SK-N-SH (cell line): Measurements from ENCODE around the gene IPO4. TPM values are rescaled to one million over a fixed set of nuclear protein-coding genes. Genes with fewer than 3 reads are reported as not detected.

Experiments
- CTCF ChIA-PET: fragments of 300-600, 350-600 bp; formaldehyde crosslinking; extraction: SDS; loops from one replicate; lab custom pipeline; 2021; lab: Yijun Ruan, JAX
- POLR2A ChIA-PET: fragments of 350-600 bp; sonication (Branson Sonifier 250); formaldehyde crosslinking; extraction: SDS; loops from one replicate; lab custom pipeline; 2020; ENCODE audit warnings: antibody characterized with exemption, inconsistent platforms; lab: Yijun Ruan, JAX
- DNase-seq: peaks from one replicate; pipeline ENCODE4 v3.0.0; 2012
- H2AFZ ChIP-seq: fragments of 200-600 bp; sonication (generic); 2 replicates; pipeline ENCODE4 v1.8.1; 2016; ENCODE audit warnings: antibody characterized with exemption, mild to moderate bottlenecking, low read depth
- H3F3A ChIP-seq: fragments of 200-600 bp; sonication (generic); replicated peaks from 2 replicates; pipeline ENCODE3; 2016; ENCODE audit warnings: antibody characterized with exemption, mild to moderate bottlenecking; ENCODE audit not compliant: insufficient read depth
- H3K27ac ChIP-seq, 2 experiments: fragments of 200-500 bp in 1 of 2; fragments of 200-600 bp in 1 of 2; sonication (Bioruptor generic) in 1 of 2; sonication (generic), shearing (Covaris generic) in 1 of 2; 2 replicates each; pipeline versions ENCODE4 v1.5.1 to v1.6.1; 2014 to 2016; ENCODE audit warnings: low read depth in 2 of 2, inconsistent platforms in 1 of 2, low read length in 1 of 2, mild to moderate bottlenecking in 1 of 2, mixed read lengths in 1 of 2
- H3K27me3 ChIP-seq: fragments of 200-600 bp; sonication (generic), shearing (Covaris generic); 2 replicates; pipeline ENCODE4 v1.6.1; 2016; ENCODE audit warnings: mixed run types; ENCODE audit not compliant: insufficient read depth
- H3K36me3 ChIP-seq, 2 experiments: fragments of 200-500 bp in 1 of 2; fragments of 200-600 bp in 1 of 2; sonication (Bioruptor generic) in 1 of 2; sonication (generic) in 1 of 2; replicated peaks in 1 of 2; 2 replicates each; pipeline versions ENCODE3 to v1.5.1; 2014 to 2016; ENCODE audit warnings: low read length in 1 of 2, mild to moderate bottlenecking in 1 of 2; ENCODE audit not compliant: insufficient read depth in 2 of 2, control insufficient read depth in 1 of 2
- H3K4me1 ChIP-seq, 2 experiments: fragments of 200-500 bp in 1 of 2; fragments of 200-600 bp in 1 of 2; sonication (Bioruptor generic) in 1 of 2; sonication (generic), shearing (Covaris generic) in 1 of 2; 2 replicates each; pipeline versions ENCODE4 v1.5.1 to v1.6.1; 2014 to 2016; ENCODE audit warnings: low read depth in 1 of 2, low read length in 1 of 2, mixed run types in 1 of 2; ENCODE audit not compliant: insufficient read depth in 2 of 2, control insufficient read depth in 1 of 2
- H3K4me2 ChIP-seq: fragments of 200-600 bp; sonication (generic), shearing (Covaris generic); 2 replicates; pipeline ENCODE4 v1.6.1; 2017; ENCODE audit warnings: mixed run types
- H3K4me3 ChIP-seq, 2 experiments: fragments of 200-500 bp in 1 of 2; fragments of 200-600 bp in 1 of 2; sonication (Bioruptor generic) in 1 of 2; sonication (generic), shearing (Covaris generic) in 1 of 2; 2 replicates each; pipeline versions ENCODE4 v1.5.1 to v1.8.1; 2014 to 2016; ENCODE audit warnings: low read depth in 2 of 2, inconsistent platforms in 1 of 2, low read length in 1 of 2, mild to moderate bottlenecking in 1 of 2, mixed read lengths in 1 of 2, moderate library complexity in 1 of 2
- H3K79me2 ChIP-seq: fragments of 200-600 bp; sonication (generic); 2 replicates; pipeline ENCODE4 v1.8.1; 2017; ENCODE audit warnings: mild to moderate bottlenecking; ENCODE audit not compliant: insufficient read depth
- H3K9ac ChIP-seq: fragments of 200-600 bp; sonication (generic); 2 replicates; pipeline ENCODE4 v1.6.1; 2017; ENCODE audit warnings: mixed run types
- H3K9me2 ChIP-seq: fragments of 200-600 bp; sonication (generic); 2 replicates; pipeline ENCODE4 v1.6.1; 2017; ENCODE audit warnings: mixed run types
- H3K9me3 ChIP-seq: fragments of 200-600 bp; sonication (generic); 2 replicates; pipeline ENCODE4 v1.6.1; 2017; ENCODE audit warnings: mixed run types, mild to moderate bottlenecking, moderate library complexity
- H4K20me1 ChIP-seq: fragments of 200-600 bp; sonication (generic); 2 replicates; pipeline ENCODE4 v1.6.1; 2017; ENCODE audit warnings: mild to moderate bottlenecking, mixed run types; ENCODE audit not compliant: insufficient read depth
- CHD2 ChIP-seq: fragments of 150-350 bp; IDR thresholded peaks from 2 replicates; pipeline ENCODE4 v1.6.1; 2018; ENCODE audit warnings: low read length; ENCODE audit not compliant: partially characterized antibody
- ELF1 ChIP-seq: IDR thresholded peaks from 2 replicates; pipeline ENCODE4 v1.4.0; 2012
- FOSL2 ChIP-seq: IDR thresholded peaks from 2 replicates; pipeline ENCODE4 v1.4.0; 2012; ENCODE audit warnings: low read depth, mild to moderate bottlenecking, moderate library complexity, borderline replicate concordance
- FOXM1 ChIP-seq: IDR thresholded peaks from 2 replicates; pipeline ENCODE4 v1.4.0; 2012; ENCODE audit warnings: low read depth, mild to moderate bottlenecking
- GATA2 ChIP-seq: sonication (generic); formaldehyde crosslinking; IDR thresholded peaks from 2 replicates; pipeline ENCODE4 v1.5.0; 2020; ENCODE audit warnings: mild to moderate bottlenecking, missing genetic modification reagents
- JUND ChIP-seq: IDR thresholded peaks from 2 replicates; pipeline ENCODE4 v1.4.0; 2012
- MEF2A ChIP-seq: IDR thresholded peaks from 2 replicates; pipeline ENCODE4 v1.4.0; 2012; ENCODE audit warnings: low read depth, borderline replicate concordance
- MXI1 ChIP-seq: IDR thresholded peaks from 2 replicates; pipeline ENCODE4 v1.6.1; 2012; ENCODE audit warnings: mild to moderate bottlenecking, low read depth, low read length, improper control_type of control experiment
- NFIC ChIP-seq: IDR thresholded peaks from 2 replicates; pipeline ENCODE4 v1.4.0; 2012; ENCODE audit warnings: borderline replicate concordance
- NRF1 ChIP-seq: IDR thresholded peaks from 2 replicates; pipeline ENCODE4 v1.6.1; 2012; ENCODE audit warnings: low read depth, mild to moderate bottlenecking, low read length
- PBX3 ChIP-seq: IDR thresholded peaks from 2 replicates; pipeline ENCODE4; 2012
- POLR2AphosphoS5 ChIP-seq: IDR thresholded peaks from 2 replicates; pipeline ENCODE4 v1.6.1; 2012; ENCODE audit warnings: low read depth, low read length
- RCOR1 ChIP-seq: fragments of 150-350 bp; IDR thresholded peaks from 2 replicates; pipeline ENCODE4 v1.6.1; 2017; ENCODE audit warnings: antibody characterized with exemption, low read length
- RFX5 ChIP-seq: IDR thresholded peaks from 2 replicates; pipeline ENCODE4 v1.6.1; 2012; ENCODE audit warnings: mild to moderate bottlenecking, improper control_type of control experiment, low read length
- RXRA ChIP-seq: IDR thresholded peaks from 2 replicates; pipeline ENCODE4 v1.4.0; 2012; ENCODE audit warnings: low read depth, mild to moderate bottlenecking, borderline replicate concordance
- SIN3A ChIP-seq: IDR thresholded peaks from 2 replicates; pipeline ENCODE4 v1.6.1; 2012; ENCODE audit warnings: low read depth, mild to moderate bottlenecking, low read length, moderate library complexity, borderline replicate concordance
- TEAD4 ChIP-seq: IDR thresholded peaks from 2 replicates; pipeline ENCODE4 v1.4.0; 2012; ENCODE audit warnings: mild to moderate bottlenecking, borderline replicate concordance; ENCODE audit not compliant: insufficient read depth
- USF1 ChIP-seq: IDR thresholded peaks from 2 replicates; pipeline ENCODE4 v1.4.0; 2012; ENCODE audit warnings: low read depth, borderline replicate concordance
- WGBS: methylation state at CpG from one replicate; pipeline ENCODE4 v1.1.6; 2017; ENCODE audit warnings: low lambda C conversion rate; 5-methylcytosine and 5-hydroxymethylcytosine counted together
- polyA plus RNA-seq, 3 experiments: library from polyadenylated mRNA; depleted of rRNA; stranded (reverse); fragments of >200 nt; gene quantifications; 2 replicates each; pipeline ENCODE4 v1.2.3, GENCODE V29; 2012
- TF ChIP-seq, protein P1 (sequence below): fragments of 150-350 bp; IDR thresholded peaks from 2 replicates; pipeline ENCODE4 v1.6.1; 2016; ENCODE audit warnings: mild to moderate bottlenecking, low read depth, low read length
- TF ChIP-seq, protein P2 (sequence below): IDR thresholded peaks from 2 replicates; pipeline ENCODE4 v1.4.0; 2012; ENCODE audit warnings: low read depth
- TF ChIP-seq, protein P3 (sequence below): fragments of 200-600 bp; sonication (generic); IDR thresholded peaks from 2 replicates; pipeline ENCODE4 v1.6.1; 2017; ENCODE audit warnings: antibody characterized with exemption, mild to moderate bottlenecking, moderate library complexity
- TF ChIP-seq, protein P4 (sequence below): fragments of 150-350 bp; IDR thresholded peaks from 2 replicates; pipeline ENCODE4 v1.6.1; 2017; ENCODE audit warnings: antibody characterized with exemption, low read length, low read depth, borderline replicate concordance

Gene IPO4
- polyA plus RNA-seq, 1 of the 3 experiments (the other 2 are of a cell fraction): 61.3 TPM

DNA sequence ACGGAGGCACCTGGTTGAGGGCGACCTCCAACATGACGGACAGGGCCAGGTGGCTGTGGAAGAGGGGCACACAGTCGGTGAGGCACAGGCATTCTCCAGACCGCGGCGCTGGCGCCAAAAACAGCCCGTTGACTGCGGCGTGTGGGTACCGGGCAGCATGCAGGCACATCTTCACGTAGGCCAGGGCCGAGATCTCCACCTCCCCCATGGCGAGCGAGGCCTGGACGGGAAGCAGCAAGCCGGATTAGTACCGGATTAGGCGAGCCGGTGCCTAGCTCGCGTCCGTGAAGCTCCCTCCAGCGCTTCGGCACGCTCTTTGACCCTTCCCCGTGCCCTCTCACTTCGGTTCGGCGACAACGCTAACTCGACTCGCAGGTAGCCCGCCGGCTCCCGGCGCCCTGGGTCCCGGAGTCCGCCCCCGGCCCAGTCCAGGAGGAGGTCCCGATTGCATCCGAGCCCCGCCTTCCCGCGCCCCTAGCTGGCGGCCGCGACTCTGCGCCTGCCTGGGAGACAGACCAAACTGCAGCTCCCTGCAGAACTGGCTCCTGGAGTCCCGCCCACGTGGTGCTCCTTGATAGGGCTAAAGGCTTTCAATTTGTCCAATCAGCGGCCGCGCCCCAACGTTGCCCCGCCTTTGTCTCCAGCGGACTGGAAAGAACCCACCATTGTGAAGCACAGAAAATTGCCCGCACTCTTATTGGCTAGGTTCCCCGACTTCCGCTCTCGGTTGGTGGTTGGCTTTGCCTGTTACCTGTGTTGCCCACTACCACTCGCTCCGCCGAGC lies 47.3 kb downstream of the IPO4 start, which contains the start of gene EMC9 (continued):
- TF ChIP-seq RCOR1 (no peak), RFX5 (peak; percentile 94), PBX3 (peak; percentile 90), RXRA (no peak), GATA2 (CRISPR knock-in tag) (no peak), FOXM1 (no peak), POLR2AphosphoS5 (peak; percentile 89), FOSL2 (no peak)
- TF ChIP-seq, protein P1, sequence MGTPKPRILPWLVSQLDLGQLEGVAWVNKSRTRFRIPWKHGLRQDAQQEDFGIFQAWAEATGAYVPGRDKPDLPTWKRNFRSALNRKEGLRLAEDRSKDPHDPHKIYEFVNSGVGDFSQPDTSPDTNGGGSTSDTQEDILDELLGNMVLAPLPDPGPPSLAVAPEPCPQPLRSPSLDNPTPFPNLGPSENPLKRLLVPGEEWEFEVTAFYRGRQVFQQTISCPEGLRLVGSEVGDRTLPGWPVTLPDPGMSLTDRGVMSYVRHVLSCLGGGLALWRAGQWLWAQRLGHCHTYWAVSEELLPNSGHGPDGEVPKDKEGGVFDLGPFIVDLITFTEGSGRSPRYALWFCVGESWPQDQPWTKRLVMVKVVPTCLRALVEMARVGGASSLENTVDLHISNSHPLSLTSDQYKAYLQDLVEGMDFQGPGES: peak; percentile 69
- TF ChIP-seq, protein P2, sequence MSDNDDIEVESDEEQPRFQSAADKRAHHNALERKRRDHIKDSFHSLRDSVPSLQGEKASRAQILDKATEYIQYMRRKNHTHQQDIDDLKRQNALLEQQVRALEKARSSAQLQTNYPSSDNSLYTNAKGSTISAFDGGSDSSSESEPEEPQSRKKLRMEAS: no peak; the same call in none of the 2 replicates
- TF ChIP-seq, all 33 proteins: peak for 13

GRCh38 chr14:24139272-24139934 lies 49.2 kb downstream of the IPO4 start:
- peaks cover 27 to 40% of the 10 kb centered on the region in 2 experiments for H3K36me3 ChIP-seq
- no peaks in the 10 kb centered on the region for H3K27me3 ChIP-seq
- ChIA-PET CTCF (interaction anchor here (1.1 to 4.7 kb wide), 5 partner anchors 8 to 31 kb away, joined by 3 to 22 read pairs (median 5); partner anchors contain the start of genes IRF9 and RNF31), POLR2A (interaction anchor here (1.1 to 1.8 kb wide), 3 partner anchors 7 to 33 kb away, joined by 3 to 5 read pairs (median 5); partner anchors contain the start of genes DCAF11, NRL and PSME2)
- H4K20me1 ChIP-seq: no peaks in the 10 kb centered on the region
- H3K27ac ChIP-seq: peak overlapping the region in 1 of 2 experiments; percentile 29; a peak in 1 of 4 replicates
- no peak overlapping the region for H2AFZ ChIP-seq
- peaks cover 6 to 36% of the 10 kb centered on the region in 2 experiments; a peak in 3 of 4 replicates for H3K4me1 ChIP-seq
- no peaks in the 10 kb centered on the region for H3K9me3 ChIP-seq
- peak overlapping the region; percentile 27 to 31; a peak in 2 of 4 replicates for H3K4me3 ChIP-seq
- peaks cover 18% of the 10 kb centered on the region for H3F3A ChIP-seq
- H3K9me2 ChIP-seq: no peaks in the 10 kb centered on the region
- H3K79me2 ChIP-seq: peaks cover 43% of the 10 kb centered on the region
- no peak overlapping the region for H3K9ac ChIP-seq
- peak overlapping the region; percentile 97; the same call in 1 of the 2 replicates for H3K4me2 ChIP-seq
- DNase-seq: no peak
- 87% methylated on average over 7 of the region's 9 CpGs for WGBS
- TF ChIP-seq, protein P3, sequence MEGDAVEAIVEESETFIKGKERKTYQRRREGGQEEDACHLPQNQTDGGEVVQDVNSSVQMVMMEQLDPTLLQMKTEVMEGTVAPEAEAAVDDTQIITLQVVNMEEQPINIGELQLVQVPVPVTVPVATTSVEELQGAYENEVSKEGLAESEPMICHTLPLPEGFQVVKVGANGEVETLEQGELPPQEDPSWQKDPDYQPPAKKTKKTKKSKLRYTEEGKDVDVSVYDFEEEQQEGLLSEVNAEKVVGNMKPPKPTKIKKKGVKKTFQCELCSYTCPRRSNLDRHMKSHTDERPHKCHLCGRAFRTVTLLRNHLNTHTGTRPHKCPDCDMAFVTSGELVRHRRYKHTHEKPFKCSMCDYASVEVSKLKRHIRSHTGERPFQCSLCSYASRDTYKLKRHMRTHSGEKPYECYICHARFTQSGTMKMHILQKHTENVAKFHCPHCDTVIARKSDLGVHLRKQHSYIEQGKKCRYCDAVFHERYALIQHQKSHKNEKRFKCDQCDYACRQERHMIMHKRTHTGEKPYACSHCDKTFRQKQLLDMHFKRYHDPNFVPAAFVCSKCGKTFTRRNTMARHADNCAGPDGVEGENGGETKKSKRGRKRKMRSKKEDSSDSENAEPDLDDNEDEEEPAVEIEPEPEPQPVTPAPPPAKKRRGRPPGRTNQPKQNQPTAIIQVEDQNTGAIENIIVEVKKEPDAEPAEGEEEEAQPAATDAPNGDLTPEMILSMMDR: no peak; the same call in 1 of the 2 replicates
- TF ChIP-seq FOSL2 (no peak), MEF2A (no peak), MXI1 (no peak), SIN3A (no peak), PBX3 (no peak), JUND (no peak), RCOR1 (no peak), FOXM1 (no peak), TEAD4 (no peak), ELF1 (no peak), NRF1 (no peak), USF1 (no peak), NFIC (no peak), CHD2 (no peak)
- TF ChIP-seq, protein P4, sequence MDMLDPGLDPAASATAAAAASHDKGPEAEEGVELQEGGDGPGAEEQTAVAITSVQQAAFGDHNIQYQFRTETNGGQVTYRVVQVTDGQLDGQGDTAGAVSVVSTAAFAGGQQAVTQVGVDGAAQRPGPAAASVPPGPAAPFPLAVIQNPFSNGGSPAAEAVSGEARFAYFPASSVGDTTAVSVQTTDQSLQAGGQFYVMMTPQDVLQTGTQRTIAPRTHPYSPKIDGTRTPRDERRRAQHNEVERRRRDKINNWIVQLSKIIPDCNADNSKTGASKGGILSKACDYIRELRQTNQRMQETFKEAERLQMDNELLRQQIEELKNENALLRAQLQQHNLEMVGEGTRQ: no peak
